OCI-LY7 (cell line): Measurements from ENCODE around the gene UBR2.

Experiments
- CTCF ChIP-seq: fragments of 200-600 bp; sonication (generic); conservative IDR thresholded peaks from 2 replicates; pipeline ENCODE4 v1.5.1; 2014; ENCODE audit warnings: mild to moderate bottlenecking, antibody characterized with exemption, low read length, moderate library complexity, mixed read lengths
- EZH2phosphoT487 ChIP-seq: fragments of 200-600 bp; sonication (generic); IDR thresholded peaks from 2 replicates; pipeline ENCODE4 v1.6.1; 2018; ENCODE audit warnings: low read depth, borderline replicate concordance, mild to moderate bottlenecking, mixed run types, antibody characterized with exemption, low read length, moderate library complexity, mixed read lengths

- no peak for TF ChIP-seq CTCF
- TF ChIP-seq EZH2phosphoT487: no peak
Observed at GRCh38 chr6:42522036-42522435, 41.8 kb upstream of the UBR2 start.
